GM21447 (cell line): ENCODE measurements around the gene FLNC.

Experiments used
- ATAC-seq: cut with Tn5 transposase; IDR thresholded peaks from one replicate; pipeline ENCODE4 v1.9.1; 2021; ENCODE audit not compliant: unreplicated experiment

FLNC gene

DNA sequence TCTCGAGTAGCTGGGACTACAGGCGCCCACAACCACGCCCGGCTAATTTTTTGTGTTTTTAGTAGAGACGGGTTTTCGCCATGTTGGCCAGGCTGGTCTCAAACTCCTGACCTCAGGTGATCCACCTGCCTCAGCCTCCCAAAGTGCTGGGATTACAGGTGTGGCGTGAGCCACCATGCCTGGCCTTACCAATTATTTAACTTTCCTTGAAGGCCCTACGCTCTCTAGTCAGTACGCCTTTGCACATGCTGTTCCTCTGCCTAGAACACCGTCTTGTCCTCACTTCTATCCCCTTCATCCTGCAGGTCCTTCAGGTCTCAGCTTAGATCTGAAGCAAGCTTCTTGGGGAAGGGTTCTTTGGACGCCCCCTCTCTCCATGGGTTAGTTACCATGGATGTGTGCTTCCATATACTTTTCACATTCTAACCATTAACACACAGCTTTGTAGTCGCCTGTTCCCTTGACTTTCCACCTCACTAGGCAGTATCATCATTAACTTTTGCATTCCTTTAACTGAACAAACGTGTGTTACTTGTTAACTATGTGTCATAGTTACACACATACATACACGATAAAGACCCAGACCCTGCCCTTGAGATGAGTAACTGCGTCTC lies 31.9 kb downstream of the FLNC start:
- peak; percentile 1 for ATAC-seq

DNA sequence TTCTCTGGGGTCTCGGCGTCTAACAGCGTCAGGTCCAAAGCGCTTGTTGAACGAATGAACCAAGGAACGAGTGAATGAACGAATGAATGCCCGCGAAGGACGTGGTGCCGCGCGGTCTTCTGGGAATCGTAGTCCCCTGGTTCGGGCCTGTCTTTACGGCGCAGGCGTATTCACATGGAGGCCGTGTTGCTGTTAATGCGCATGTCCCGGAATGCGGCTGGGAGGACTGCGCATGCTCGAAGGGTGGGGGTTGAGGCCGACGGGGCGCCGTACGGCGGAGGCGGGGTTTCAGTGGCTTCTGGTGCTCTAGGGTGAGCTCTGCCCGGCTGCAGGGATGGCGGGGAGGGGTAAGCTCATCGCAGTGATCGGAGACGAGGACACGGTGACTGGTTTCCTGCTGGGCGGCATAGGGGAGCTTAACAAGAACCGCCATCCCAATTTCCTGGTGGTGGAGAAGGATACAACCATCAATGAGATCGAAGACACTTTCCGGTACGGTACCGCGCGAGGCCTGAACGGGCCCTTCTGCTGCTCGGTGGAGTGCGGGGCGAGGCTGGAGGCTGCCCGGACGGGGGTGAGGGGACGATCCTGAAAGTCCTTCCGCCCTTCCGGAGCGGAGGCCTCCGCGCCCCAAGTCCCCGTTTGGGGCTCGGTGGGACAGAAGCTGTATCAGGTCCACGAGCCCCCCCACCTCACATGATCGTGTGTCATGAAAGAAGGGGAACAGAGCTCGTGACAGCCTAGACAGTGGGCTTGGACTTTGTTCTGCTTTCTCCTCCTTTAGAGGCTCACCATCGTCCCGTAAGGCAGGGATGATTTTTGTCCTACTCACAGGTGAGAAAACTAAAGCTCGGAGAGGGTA lies 32.6 kb downstream of the FLNC start, which contains the start of gene ATP6V1F:
Gene ATP6V1F (plus strand): TSS at position 286 of the 862 bp plus-strand sequence. CDS start 49 bp downstream, at position 335.
- peak; percentile 87 for ATAC-seq

DNA sequence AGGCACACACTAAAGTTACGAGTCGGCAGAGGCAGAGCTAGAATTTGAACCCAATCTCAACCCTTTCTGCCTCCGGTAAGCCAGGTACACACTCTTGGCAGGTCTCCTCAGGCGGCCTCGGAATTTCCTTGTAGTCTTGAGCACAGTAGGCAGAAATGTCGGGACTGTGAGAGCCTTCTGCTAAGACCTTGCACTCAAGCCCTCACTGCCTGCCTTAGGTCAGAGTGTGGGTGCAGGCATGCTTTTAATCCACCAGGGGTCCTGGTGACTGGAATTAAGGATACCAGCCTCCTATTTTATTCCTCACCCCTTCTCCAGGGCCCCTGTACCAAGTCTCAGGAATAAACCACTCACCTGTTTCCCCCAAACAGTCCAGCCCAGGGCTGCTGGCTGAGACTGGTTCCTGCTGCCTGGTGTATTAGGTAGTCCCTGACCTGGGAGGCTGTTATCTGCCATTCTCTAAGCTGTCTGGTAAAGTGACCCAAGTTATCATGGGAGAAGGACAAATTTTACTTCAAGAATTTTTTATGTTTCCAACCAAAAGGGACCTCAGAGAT lies 33.3 kb downstream of the FLNC start:
- peak; percentile 34 for ATAC-seq

DNA sequence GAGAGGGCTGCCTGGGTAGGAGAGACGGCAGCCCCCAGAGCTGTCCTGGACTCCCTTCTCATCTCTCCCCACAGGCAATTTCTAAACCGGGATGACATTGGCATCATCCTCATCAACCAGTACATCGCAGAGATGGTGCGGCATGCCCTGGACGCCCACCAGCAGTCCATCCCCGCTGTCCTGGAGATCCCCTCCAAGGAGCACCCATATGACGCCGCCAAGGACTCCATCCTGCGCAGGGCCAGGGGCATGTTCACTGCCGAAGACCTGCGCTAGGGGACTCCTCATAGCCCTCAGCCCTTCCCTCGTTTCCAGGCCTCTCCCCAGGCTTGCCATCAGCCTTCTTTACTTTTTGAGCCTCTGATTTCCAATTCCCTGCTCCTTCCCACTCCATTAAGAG lies 35.1 kb downstream of the FLNC start:
- ATAC-seq = no peak

DNA sequence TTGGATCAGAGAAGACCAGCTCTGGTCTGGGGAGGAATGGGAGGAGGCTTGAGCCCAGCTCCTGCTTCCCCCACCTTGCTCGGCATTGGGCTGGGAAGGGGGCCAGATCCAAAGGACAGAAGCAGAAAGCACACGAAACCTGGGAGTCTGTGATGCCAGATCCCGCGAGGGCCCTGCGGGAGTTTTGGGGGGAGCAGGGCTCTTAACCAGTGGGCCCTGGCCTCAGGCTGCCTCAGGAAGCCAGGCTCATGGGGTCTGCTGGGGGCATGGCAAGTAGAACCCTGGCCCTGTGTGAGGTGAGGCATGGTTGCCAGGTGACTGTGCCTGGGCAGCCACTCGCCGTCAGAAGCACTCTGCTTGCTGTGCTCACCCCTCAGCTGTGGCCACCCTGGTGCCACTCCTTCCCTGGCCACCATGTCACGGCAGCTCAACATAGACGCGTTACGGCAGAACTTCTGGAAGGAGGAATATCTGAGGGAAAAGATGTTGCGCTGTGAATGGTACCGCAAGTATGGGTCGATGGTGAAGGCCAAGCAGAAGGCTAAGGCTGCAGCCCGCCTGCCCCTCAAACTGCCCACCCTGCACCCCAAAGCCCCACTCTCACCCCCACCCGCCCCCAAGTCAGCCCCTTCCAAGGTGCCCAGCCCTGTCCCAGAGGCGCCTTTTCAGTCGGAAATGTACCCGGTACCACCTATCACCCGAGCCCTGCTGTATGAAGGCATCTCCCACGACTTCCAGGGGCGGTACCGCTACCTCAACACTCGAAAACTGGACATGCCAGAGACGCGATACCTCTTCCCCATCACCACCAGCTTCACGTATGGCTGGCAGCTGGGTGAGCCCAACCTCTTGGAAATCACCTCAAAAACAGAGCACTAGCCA lies 36.0 kb downstream of the FLNC start:
- no peak for ATAC-seq

DNA sequence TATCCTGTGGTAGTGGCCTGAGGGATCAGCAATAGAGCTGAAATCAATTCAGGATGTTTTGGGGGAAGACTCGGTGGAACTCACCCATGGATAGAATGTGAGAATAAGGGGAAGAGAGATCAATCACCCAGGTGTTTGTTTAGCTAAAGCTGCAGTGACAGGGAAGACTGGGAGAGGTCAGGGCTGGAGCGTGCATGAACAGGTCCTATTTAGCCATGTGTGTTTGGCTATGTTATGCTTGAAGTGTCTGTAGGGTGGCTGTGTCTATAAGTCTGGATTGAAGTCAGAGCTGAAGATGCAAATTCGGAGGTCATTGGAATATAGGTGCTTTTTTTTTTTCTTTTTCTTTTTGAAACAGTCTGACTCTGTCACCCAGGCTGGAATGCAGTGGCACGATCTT lies 37.0 kb downstream of the FLNC start:
- no peak for ATAC-seq

DNA sequence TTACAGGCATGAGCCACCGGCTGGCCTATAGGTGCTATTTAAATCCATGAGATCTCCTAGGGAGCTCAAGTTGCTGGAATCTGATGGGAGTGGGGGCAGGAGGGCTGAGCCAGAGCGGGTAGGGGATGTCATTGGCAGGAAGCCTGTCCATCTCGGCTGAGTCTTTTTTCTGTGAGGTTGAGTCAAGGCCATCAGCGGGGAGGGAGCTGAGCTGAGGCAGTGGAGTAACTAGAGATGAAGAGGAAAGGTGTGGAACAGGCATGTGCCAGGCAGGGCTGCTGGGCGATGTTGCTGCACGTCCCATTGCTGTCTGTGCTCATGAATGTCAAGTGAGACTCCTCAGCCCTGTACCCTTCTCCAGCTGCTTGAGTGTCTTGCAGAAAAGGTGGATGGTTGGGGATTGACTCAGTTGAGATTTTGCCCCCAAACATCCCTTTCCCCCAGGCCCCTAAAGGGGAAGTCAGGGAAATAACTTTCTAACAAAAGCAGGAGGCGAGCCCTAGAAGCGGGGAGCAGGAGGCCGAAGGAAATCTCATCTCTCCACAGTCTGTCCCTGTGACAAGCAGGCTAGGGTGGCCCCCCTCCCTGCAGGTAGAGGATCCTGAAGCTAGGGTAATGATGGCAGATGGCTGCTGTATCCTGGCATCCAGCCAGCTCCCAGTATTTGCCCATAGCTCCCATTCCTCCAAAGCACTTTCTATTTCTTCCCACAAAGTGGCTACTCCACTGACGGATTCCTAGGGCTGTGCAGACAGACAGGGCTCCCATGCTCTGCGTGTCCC lies 37.8 kb downstream of the FLNC start:
- no peak for ATAC-seq

DNA sequence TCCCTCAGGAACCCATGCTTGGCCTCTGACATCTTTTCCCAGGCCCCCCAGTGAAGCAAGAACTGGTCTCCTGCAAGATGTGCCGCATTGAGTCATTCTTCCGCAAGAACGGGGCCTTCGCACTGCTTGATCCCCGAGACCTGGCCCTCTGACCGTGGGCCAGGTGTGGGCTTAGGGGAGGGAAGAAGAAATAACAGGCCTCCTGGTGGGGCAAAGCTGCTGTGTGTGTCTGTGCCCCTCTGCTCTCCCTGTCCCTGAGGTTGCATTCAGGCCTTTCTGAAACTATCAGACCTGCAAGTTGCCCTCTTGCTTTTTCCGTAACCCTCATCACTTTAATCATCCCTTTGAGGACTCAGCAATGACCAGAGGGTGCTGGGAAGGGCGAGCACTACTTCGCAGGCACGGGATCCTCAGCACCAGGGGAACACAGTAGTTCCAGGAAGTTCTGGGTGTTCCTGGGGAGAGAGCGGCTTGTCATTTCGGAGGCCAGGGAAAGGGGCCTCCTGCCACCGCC lies 38.5 kb downstream of the FLNC start:
- peak; percentile 7 for ATAC-seq

DNA sequence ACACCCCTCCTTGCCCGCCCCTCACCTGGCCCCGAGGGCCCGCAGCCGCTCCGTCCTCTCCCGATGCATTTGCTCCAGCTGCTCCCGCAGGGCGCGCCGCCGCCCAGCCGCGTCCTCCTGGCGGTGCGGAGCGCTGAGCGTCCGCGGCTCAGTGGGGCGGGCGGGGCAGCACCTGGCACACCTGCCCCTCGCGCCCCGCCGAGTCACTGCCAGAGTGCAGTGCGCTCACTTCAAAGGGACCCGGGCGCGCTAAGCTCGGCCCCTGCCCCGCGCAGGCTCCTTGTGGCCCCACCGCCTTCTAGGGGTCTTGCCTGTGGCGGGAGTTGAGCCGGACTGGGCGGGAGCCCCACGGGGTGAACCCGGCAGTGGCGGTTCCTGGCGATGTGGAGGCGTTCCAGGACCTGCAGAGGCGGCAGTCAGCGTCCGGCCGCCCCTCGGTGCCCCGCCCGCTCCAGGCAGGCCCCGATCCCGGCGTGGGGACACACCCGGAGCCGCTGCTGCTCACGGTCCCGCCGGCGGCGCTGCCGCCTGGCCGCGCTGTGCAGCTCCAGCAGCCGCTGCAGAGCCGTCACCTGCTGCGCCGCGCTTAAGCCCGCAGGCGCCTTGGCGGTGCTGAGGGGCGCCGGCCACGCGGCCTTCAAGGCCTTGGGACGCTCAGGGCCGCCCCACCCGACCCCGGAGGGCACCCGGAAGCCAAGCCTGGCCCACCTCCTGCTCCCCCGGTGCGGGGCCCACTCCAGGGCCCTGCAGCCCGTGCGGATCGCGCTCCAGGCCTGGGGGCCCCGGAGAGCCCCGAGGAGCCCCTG lies 39.1 kb downstream of the FLNC start:
- ATAC-seq = peak; percentile 59

DNA sequence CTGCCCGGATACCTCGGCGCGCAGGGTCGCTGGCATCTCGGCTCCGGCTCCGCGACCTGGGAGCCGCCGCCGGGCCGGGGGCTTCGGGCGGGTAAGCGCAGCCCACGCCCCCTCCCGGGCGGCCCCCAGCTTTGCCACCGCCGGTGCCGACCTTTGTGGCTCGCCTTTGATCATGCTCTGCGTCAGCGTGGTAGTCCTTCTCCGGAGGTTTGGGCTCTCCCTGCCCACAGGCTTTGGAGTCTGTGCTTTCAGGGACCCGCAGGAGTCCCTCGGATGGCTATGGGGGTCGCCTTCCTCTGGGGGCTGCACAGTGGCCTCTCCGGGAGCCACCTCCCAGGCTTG lies 39.7 kb downstream of the FLNC start:
- no peak for ATAC-seq

DNA sequence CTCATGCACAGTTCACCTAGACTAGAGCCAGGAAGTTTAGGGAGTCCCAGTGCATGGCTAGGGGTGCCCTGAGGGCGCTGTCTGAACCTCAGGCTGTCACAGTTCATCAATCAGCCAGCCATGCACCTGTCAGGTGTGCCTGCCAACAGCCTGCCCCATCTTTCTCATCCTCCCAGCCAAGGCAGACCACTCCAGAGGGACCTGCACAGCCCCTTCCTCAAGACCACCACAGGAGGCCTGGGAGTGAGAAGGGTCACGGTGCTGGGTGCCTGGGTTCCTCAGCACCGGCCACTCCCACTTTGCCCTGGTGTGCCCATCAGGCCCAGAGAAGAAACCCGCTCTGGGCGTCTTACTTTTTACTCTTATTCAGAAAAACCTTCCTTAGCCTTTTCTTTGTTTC lies 40.8 kb downstream of the FLNC start:
- no peak for ATAC-seq

DNA sequence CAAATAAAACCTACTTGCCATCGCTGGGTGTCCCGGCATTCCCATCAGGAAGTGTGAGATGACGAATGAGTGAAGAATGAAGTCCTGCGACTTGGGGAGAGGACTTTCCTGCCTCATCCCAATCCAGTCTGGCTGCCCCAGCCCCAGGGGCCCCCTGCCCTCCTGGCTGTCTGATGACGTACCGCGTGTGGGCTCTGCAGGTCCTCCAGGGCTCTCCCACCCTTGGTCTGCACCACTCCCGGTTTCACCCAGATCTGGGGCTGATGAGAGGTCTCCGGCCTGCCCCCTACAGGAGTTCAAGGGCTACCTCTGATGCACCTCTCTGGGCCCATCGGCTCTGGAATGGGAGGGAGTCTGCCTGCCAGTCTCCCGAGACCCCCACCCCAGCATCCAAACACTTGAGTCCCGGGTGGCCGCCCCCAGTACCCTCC lies 42.2 kb downstream of the FLNC start:
- no peak for ATAC-seq

DNA sequence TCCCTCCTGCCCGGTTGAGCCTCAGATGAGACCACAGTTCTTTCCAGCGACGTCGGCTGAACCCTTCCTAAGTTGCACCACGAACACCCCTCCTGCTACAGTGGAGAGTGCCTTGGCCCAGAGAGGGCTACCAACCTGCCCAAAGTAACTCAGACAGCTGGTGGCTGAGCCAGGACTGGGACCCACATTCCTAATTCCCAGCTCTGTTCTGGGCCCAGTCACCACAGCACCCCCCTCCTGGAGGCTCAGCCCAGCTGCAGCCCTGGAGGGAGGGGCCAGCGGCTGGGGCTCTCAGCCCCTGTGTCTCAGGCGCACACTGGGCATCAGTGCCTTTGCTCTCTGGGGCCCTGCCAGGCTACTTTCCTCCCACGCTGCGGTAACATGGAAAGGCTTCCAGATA lies 43.0 kb downstream of the FLNC start:
- ATAC-seq = no peak

DNA sequence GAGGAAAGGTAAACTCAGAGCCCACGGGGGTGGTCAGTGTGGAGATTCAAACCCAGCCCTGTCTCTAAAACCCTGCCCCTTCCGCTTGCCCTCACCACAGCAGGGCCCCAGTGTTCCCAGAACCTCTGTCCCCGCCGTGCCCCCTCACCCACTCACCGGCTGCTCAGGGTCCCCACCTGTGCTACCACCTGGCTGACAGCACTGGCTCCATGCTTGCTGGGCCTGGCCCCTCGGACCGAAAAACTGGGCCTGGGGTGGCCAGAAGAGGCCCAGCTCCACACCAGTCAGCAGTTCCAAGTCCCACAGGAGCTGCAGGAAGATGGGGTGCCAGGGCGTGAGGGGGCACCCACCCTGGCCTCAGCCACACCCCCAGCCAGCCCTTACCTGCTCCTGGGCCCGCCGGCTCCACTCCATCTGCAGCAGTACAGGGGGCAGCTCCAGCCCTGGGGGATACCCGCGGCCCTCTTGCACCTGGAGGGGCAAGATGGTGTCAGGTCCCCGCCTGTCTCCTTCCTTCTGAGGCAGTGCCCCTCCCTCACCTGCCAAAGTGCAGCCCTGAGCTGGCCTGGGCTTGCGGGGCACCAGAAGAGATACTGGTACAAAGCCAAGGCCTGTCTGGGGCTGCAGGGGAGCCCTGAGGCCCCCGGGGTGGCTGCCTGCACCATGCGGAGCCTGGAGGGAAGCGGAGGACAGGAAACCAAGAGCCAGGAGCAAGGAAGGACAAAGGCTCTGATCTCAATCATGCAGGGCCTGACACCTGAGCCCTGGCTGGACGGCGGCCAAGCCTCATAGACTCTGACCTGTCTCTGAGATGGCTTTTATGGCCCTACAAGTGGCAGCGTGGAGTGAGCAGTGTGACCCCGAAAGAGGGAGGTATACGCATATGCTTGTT lies 44.2 kb downstream of the FLNC start:
- no peak for ATAC-seq

DNA sequence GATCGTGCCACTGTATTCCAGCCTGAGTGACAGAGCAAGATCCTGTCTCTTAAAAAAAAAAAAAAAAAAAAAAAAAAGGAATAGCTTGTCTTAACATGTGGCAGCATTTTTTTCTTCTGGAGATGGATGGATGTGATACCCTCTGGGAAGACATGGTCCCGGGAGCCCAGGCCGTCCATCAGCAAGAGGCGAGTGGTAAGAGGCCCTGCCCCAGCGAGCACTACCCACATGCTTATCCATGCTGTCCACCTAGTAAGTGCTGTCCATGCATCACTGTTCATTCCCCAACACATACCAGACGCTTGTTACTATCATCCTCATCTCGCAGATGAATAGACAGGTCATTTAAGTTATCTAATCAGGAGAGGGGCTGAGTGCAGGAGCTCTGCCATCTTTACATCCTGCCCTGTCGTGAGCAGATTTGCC lies 45.3 kb downstream of the FLNC start:
- ATAC-seq = no peak

DNA sequence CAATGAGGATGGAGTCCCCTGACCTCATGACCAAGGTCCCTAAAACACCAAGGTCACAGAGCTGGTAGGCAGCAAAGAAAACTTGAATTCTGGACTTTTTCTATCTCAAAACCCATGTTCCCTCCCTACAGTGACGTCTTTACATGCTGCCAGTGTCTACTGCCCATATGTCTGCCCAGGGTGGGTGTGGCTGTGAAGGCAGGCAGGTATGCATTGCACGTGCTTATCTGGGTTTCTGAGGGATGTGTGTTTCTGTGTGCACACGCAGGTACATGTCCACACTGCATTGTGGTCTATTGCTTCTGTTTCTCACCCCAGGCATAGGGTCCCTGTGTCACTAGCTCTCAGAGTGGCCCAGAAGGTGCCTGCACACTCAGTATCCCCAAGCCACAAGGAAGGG lies 45.9 kb downstream of the FLNC start:
- ATAC-seq = no peak

DNA sequence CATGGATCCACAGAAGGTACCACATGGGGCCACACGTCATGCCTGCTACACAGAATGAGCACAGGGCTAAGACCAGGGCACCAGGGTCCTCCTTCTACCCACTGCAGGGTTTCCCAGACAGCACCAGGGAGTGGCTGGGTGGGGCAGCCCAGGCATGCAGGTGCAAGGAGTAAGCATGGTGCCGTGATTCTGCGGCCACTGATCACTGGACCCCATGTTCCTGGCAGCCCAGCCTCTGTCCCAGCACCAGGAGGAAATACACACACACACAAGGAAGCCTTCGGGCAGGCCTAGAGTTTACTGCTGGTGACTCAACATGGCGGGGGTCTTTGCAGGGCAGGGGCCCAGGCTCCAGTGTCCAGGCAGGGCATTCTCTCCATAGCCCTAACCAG lies 46.4 kb downstream of the FLNC start:
- ATAC-seq = no peak

DNA sequence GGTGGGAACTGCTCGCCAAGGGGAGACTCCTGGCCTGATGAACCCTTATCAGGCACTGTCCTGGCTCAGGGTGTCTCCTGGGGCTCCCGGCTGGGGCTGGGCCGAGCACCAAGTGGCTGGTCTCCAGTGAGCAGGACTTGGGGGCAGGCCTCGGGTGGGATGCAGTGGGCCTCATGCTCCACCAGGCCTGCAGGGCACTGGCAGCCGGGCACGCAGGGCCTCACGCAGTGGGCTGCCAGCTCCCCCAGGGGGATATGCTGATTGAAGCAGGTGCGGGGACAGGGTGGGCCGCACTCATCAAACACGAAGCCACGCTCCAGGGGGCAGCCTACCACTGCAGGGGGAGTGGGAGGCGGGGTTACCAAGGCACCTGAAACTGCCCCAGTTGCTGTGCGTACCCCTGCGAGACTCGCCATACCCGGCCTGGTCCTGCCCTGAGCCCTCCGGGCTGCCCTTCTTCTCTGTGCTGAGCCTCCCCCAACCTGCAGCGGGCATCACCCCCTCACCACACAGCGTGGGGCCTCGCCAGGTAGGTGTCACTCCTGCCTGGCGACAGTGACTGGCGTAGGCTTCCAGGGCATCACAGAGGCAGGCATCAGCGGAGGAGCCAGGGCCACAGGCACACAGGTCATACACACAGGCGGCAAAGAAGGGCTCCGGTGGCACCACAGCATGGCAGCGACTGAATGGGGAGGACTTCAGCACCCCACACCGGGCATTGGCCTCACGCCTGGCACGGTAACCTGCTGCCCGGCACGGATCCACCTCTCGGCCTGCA lies 47.0 kb downstream of the FLNC start:
- ATAC-seq = no peak
